Endothelial cell of umbilical vein (primary cell): ENCODE measurements around the gene TPM2. TPM values are rescaled to one million over a fixed set of nuclear protein-coding genes. Genes with fewer than 3 reads are reported as not detected.
A peak's percentile ranks its signal among the peaks of the same experiment; 100 is the strongest.

Experiments used
- BruUV-seq: library from RNA; stranded (reverse); fragments of 400-500 nt; replicated peaks from 2 replicates; lab custom pipeline; 2021; lab: Mats Ljungman, UMichigan
- CTCF ChIA-PET: fragments of 300-600, 350-600 bp; sonication (Branson Sonifier 250); formaldehyde crosslinking; loops from one replicate; lab custom pipeline; 2021; ENCODE audit warnings: antibody characterized with exemption, inconsistent platforms; lab: Charles Lee
- POLR2A ChIA-PET: fragments of 300-600, 350-600 bp; sonication (Branson Sonifier 250); formaldehyde crosslinking; loops from one replicate; lab custom pipeline; 2021; ENCODE audit warnings: antibody characterized with exemption, inconsistent platforms; lab: Charles Lee
- DNase-seq: peaks from one replicate; pipeline ENCODE4 v3.0.0-alpha.2; 2011; ENCODE audit warnings: low read depth, low spot score
- FAIRE-seq: peaks from 2 replicates; lab custom pipeline; 2011; peaks lifted over from hg19 to GRCh38; lab: Jason Lieb, UNC
- H2AFZ ChIP-seq: 2 replicates; pipeline ENCODE4 v1.6.0; 2012; ENCODE audit warnings: low read depth, low read length, control low read depth, inconsistent platforms
- H3K27ac ChIP-seq: 2 replicates; pipeline ENCODE4 v1.5.1; 2011; ENCODE audit warnings: low read depth, mild to moderate bottlenecking, control low read depth, low read length, moderate library complexity; ENCODE audit not compliant: insufficient read depth
- H3K27me3 ChIP-seq, 2 experiments: 2 replicates each; pipeline versions ENCODE4 v1.6.0 to v1.6.1; 2011; ENCODE audit warnings: low read length in 2 of 2, mixed read lengths in 1 of 2; ENCODE audit not compliant: control insufficient read depth in 2 of 2, insufficient read depth in 2 of 2
- H3K36me3 ChIP-seq, 2 experiments: 2 replicates in 1 of 2; 3 replicates in 1 of 2; pipeline ENCODE4 v1.5.1; 2011; ENCODE audit warnings: low read length in 2 of 2, mild to moderate bottlenecking in 1 of 2, moderate library complexity in 1 of 2; ENCODE audit not compliant: control insufficient read depth in 2 of 2, insufficient read depth in 2 of 2; ENCODE audit errors: extremely low read depth in 1 of 2
- H3K4me1 ChIP-seq: 3 replicates; pipeline ENCODE4 v1.5.1; 2011; ENCODE audit warnings: mild to moderate bottlenecking, low read length; ENCODE audit not compliant: control insufficient read depth, insufficient read depth; ENCODE audit errors: extremely low read depth
- H3K4me2 ChIP-seq: 2 replicates; pipeline ENCODE4 v1.6.1; 2011; ENCODE audit warnings: low read length, control low read depth, mixed read lengths; ENCODE audit not compliant: insufficient read depth
- H3K4me3 ChIP-seq, 3 experiments: fragments of 200-600 bp in 1 of 3; sonication (generic), shearing (Covaris generic) in 1 of 3; replicated peaks in 1 of 3; 2 replicates each; pipeline ENCODE4 v1.5.1; 2011 to 2016; ENCODE audit warnings: control low read depth in 3 of 3, low read length in 3 of 3, mild to moderate bottlenecking in 2 of 3, inconsistent platforms in 1 of 3, low read depth in 1 of 3, moderate library complexity in 1 of 3; ENCODE audit not compliant: insufficient read depth in 1 of 3
- H3K79me2 ChIP-seq: 2 replicates; pipeline ENCODE4 v1.6.0; 2012; ENCODE audit warnings: low read length, inconsistent platforms; ENCODE audit not compliant: control insufficient read depth, insufficient read depth
- H3K9ac ChIP-seq: replicated peaks from 2 replicates; pipeline ENCODE3; 2011; ENCODE audit warnings: low read length, control low read depth; ENCODE audit not compliant: insufficient read depth; ENCODE audit errors: extremely low read depth
- H3K9me1 ChIP-seq: replicated peaks from 3 replicates; pipeline ENCODE4 v1.6.0; 2011; ENCODE audit warnings: mild to moderate bottlenecking, low read length; ENCODE audit not compliant: control insufficient read depth, insufficient read depth; ENCODE audit errors: extremely low read depth
- H3K9me3 ChIP-seq: replicated peaks from 2 replicates; pipeline ENCODE4 v1.5.1; 2012; ENCODE audit warnings: low read length, inconsistent platforms; ENCODE audit not compliant: control insufficient read depth, insufficient read depth
- H4K20me1 ChIP-seq: replicated peaks from 2 replicates; pipeline ENCODE3; 2011; ENCODE audit warnings: mild to moderate bottlenecking, low read length; ENCODE audit not compliant: control insufficient read depth, insufficient read depth; ENCODE audit errors: extremely low read depth
- CTCF ChIP-seq, 2 donors: IDR thresholded peaks; 1 replicate in 1 of 2; 2 replicates in 1 of 2; pipeline ENCODE4 v1.5.1; 2011; ENCODE audit warnings: low read length in 2 of 2, mild to moderate bottlenecking in 2 of 2, moderate library complexity in 2 of 2, control low read depth in 1 of 2, inconsistent platforms in 1 of 2, low read depth in 1 of 2; ENCODE audit not compliant: insufficient read depth in 1 of 2; ENCODE audit errors: extremely low read depth in 1 of 2
- EZH2 ChIP-seq: IDR thresholded peaks from 2 replicates; pipeline ENCODE4 v1.6.1; 2012; ENCODE audit warnings: borderline replicate concordance, low read depth, mild to moderate bottlenecking, moderate library complexity, low read length, inconsistent platforms; ENCODE audit not compliant: severe bottlenecking
- FOS ChIP-seq: IDR thresholded peaks from 2 replicates; pipeline ENCODE4 v1.6.1; 2011; ENCODE audit warnings: mild to moderate bottlenecking, low read length, moderate library complexity, borderline replicate concordance; ENCODE audit not compliant: insufficient read depth
- GATA2 ChIP-seq: IDR thresholded peaks from 2 replicates; pipeline ENCODE4 v1.7.0; 2011; ENCODE audit warnings: low read depth, mild to moderate bottlenecking, moderate library complexity, mixed read lengths, low read length; ENCODE audit not compliant: insufficient read length, insufficient read depth
- JUN ChIP-seq: IDR thresholded peaks from 2 replicates; pipeline ENCODE4 v1.6.1; 2011; ENCODE audit warnings: borderline replicate concordance, low read depth; ENCODE audit not compliant: insufficient read length, insufficient read depth
- MAX ChIP-seq: IDR thresholded peaks from 2 replicates; pipeline ENCODE4 v1.6.1; 2011; ENCODE audit not compliant: insufficient read depth, insufficient read length
- MYC ChIP-seq: IDR thresholded peaks from one replicate; pipeline ENCODE4 v1.6.1; 2011; ENCODE audit warnings: mild to moderate bottlenecking, low read depth, low read length
- POLR2A ChIP-seq: IDR thresholded peaks from 2 replicates; pipeline ENCODE4 v1.6.1; 2012; ENCODE audit warnings: low read depth, mild to moderate bottlenecking, control low read depth, low read length
- POLR2AphosphoS5 ChIP-seq: IDR thresholded peaks from 2 replicates; pipeline ENCODE4 v1.6.1; 2012; ENCODE audit warnings: low read depth, mild to moderate bottlenecking, control low read depth, low read length, moderate library complexity; ENCODE audit not compliant: insufficient read depth
- dilution Hi-C: fragments of 300-500 bp; cut with MboI; formaldehyde crosslinking; loops from one replicate; pipeline ENCODE4 v1.15.0; 2019; ENCODE audit warnings: low sequenced_read_pairs; ENCODE audit not compliant: extremely low pct_ligation_motif_present
- intact Hi-C: fragments of 100-400 bp; cut with micrococcal nuclease; formaldehyde crosslinking; loops from one replicate; pipeline ENCODE4 v1.10.0; 2022
- polyA plus RNA-seq, 4 experiments: library from polyadenylated mRNA; depleted of rRNA in 3 of 4; stranded (reverse) in 3 of 4; unstranded in 1 of 4; fragments of >200 nt; gene quantifications; 2 replicates each; pipeline versions ENCODE4 v1.2.1 to v1.2.3, GENCODE V29; 2011 to 2012; ENCODE audit warnings: missing spikeins in 1 of 4
- total RNA-seq: library from RNA; stranded (reverse); gene quantifications from 2 replicates; pipeline ENCODE4 v1.2.3, GENCODE V29; 2021

Gene TPM2
- total and polyA plus RNA-seq, 2 donors (not counting 3 experiments of a cell fraction or from before 2014, with no cell fraction given): 144 to 279 TPM

- Histone ChIP-seq H3K36me3 (peaks cover 6 to 7% of the 10 kb centered on the region in 2 experiments), H3K9me1 (no peaks in the 10 kb centered on the region), H3K27me3 (no peaks in the 10 kb centered on the region), H3K9ac (no peak overlapping the region), H2AFZ (peak overlapping the region; percentile 45), H3K4me2 (peak overlapping the region; percentile 48), H3K79me2 (peaks cover 34% of the 10 kb centered on the region), H3K27ac (peak overlapping the region; percentile 13), H3K9me3 (no peaks in the 10 kb centered on the region), H3K4me3 (peak overlapping the region; percentile 60 to 70 (median 66)), H4K20me1 (no peaks in the 10 kb centered on the region), H3K4me1 (peaks cover 28% of the 10 kb centered on the region)
- BruUV-seq: no TSS peak
- ChIA-PET CTCF (interaction anchor here (1.0 to 13.5 kb wide), 5 partner anchors 22 to 88 kb away, joined by 3 to 227 read pairs (median 6); partner anchors contain the start of genes ARHGEF39, CCDC107 and RMRP), POLR2A (interaction anchor here (1.1 to 1.7 kb wide), 5 partner anchors 11 to 36 kb away, joined by 3 to 7 read pairs (median 5); partner anchors contain the start of gene ARHGEF39)
- no peak for FAIRE-seq
- no peak for DNase-seq
- no peak for TF ChIP-seq EZH2
- TF ChIP-seq CTCF (IDR thresholded peaks at IDR 0.05; ENCODE audit: extremely low read depth in 1 of 2, insufficient read depth in 1 of 2, low read depth in 1 of 2, low read length in 2 of 2): no peak
- TF ChIP-seq MAX: no peak
- no peak for TF ChIP-seq POLR2A
- no peak for TF ChIP-seq MYC
- TF ChIP-seq JUN: no peak
- no peak for TF ChIP-seq GATA2
- TF ChIP-seq POLR2AphosphoS5: no peak
- no peak for TF ChIP-seq FOS
- intact Hi-C loops: loop anchor here (2.0 kb wide), 1 partner anchor 42 kb away; the partner anchor contains the start of genes CREB3 and TLN1
- dilution Hi-C loops: no loop called here
Observed at GRCh38 chr9:35691334-35691650, 1.6 kb upstream of the TPM2 start.
